Parietal lobe (tissue), 2 donors: ENCODE data around the gene MCCC2. TPM values are rescaled to one million over a fixed set of nuclear protein-coding genes. Genes with fewer than 3 reads are reported as not detected.

Experiments
- small RNA-seq: library from RNA; depleted of rRNA; stranded (forward); fragments of <200 nt; gene quantifications from one replicate; pipeline ENCODE3, GENCODE V24; 2014; ENCODE audit warnings: low replicate concordance
- total RNA-seq: library from RNA; depleted of rRNA; stranded (reverse); fragments of >200 nt; gene quantifications from one replicate; pipeline ENCODE4 v1.2.3, GENCODE V29; 2014

Gene MCCC2
- 25.7 TPM for total RNA-seq

DNA sequence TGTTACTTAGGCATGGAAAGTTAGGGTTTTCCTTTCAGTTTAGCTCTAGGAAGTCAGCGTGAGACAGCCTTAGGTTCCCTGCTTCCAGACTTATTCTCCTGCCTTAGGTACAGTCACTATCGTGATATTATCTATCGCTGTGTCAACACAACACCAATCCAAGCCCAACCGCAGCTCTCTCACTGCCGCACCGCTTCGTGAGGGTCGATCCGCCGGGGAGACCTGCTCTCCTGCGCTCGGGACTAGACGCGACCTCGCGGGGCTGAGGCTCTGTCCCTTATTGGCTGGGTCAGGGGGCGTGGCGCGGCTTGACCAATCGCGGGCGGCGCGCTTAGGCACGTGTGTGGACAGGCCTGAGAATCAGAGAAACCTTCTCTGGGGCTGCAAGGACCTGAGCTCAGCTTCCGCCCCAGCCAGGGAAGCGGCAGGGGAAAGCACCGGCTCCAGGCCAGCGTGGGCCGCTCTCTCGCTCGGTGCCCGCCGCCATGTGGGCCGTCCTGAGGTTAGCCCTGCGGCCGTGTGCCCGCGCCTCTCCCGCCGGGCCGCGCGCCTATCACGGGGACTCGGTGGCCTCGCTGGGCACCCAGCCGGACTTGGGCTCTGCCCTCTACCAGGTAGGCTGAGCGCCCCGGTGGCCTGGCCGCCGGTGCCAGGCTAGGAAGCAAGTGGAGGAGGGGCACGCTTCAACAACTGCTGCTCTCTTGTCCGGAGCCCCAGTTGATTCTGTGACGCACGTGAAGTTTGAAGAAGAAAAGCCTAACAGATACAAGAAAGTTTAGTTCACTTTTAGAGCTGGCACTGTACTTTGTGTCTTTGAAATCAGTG is at the start of gene MCCC2:
Gene MCCC2, plus strand, starts transcription at position 400 of the 825 bp plus-strand sequence. Its CDS starts 86 bp downstream, at position 486.

Small RNA genes lying within 50 kb of the gene (small RNA-seq; reads per million reads assigned to genes)
- not detected for gene HMGN1P12

Other genes with a start within 250 kb of the MCCC2 start
- gene BDP1, start 131.7 kb upstream of the MCCC2 start, total RNA-seq, result 132 TPM
- gene CARTPT, start 131.9 kb downstream of the MCCC2 start, total RNA-seq, result 0.63 TPM